T-helper 1 cell (primary cell): ENCODE data around the gene STK24.
A peak's percentile ranks its signal among the peaks of the same experiment; 100 is the strongest.

Source experiments
- DNase-seq, 5 donors: peaks; one replicate each; pipeline ENCODE4 v3.0.0-alpha.2; 2012 to 2020

Gene STK24

DNA sequence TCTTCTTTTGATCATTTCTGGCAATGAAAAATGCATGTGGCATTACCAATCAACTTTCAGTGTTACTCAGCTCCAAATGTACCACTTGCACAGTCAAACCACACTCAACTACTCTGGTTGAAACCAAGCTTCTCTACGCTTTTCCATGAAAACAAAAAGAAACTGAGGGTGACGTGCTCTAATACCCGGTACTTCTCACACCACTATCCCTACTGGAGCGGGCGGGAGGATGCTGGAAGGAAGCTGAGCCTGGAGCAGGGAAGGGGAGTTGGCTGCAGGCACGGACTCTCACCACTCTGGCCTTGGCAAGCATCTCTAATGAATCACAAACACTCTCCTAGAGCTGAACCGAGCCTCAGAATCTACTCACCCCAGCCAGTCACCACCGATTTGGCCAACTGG lies 48.2 kb downstream of the STK24 start:
- peak in 1 of 5 donors; percentile 67 for DNase-seq

DNA sequence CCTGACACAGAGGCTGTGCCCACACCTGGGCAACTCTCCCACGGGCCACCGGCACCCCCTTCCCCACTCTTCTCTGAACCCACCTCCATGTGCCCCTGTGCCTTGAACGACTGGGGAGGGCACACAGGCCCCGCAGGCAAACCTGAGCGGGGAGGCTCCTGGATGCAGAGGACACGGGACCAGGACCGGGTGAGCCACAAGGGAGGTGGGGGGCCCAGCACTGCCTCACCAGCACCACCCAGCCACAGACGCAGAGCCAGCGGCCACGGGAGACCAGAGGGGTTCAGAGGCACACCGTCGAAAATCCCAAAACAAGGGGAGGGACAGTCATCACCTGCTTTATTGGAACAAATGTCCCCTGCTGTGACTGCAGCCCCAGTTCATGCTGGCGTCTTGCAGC lies 49.4 kb downstream of the STK24 start:
- DNase-seq = no peak

DNA sequence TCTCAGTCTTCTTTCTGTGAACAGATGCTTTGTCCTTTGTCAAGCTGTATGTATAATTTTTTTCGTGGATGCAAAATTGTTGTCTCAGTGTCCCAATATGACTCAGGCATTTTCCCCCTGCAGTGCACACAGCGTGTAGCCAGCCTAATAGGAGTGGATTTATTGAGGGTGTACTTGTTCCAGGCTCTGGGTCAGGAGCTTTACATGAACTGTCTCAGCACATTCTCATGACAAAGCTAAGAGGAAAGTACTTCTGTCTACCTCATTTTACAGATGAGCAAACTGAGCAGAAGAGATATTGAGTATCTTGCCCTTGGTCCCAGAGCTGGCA lies 50.8 kb downstream of the STK24 start:
- DNase-seq = no peak

DNA sequence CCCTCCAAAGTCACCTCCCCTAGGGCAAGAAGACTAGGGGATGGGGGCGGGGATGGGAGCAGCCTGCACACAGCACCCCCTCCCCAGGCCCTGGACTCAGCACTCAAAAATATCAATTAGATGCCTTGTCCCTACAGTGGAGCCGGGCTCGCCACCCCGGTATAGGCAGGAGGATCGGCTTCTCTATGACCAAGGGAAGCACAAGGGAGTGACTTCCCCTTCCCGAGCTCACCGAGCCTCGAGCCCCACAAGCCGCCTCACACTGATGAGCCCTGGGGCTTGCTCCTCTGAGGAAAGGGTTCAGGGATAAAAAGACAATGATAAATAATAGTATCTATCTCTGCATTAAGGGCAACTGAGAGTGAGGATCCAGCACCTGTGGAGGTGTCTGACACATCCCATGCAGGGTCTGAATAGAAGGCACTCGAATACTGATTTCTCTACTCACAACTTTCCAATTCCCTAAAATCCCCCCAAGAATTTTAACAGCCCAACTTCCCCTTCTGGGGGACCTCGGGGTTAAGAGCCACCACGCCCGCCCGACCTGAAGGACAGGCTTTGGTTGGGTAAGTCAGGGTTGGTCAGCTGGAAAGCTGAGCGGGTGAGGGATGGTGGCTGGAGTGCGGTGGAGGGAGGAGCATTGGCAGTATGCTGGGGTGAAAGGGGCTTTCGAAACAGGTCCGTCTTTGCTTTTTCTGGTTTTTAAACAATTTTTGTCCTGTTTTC lies 51.3 kb downstream of the STK24 start:
- no peak for DNase-seq

DNA sequence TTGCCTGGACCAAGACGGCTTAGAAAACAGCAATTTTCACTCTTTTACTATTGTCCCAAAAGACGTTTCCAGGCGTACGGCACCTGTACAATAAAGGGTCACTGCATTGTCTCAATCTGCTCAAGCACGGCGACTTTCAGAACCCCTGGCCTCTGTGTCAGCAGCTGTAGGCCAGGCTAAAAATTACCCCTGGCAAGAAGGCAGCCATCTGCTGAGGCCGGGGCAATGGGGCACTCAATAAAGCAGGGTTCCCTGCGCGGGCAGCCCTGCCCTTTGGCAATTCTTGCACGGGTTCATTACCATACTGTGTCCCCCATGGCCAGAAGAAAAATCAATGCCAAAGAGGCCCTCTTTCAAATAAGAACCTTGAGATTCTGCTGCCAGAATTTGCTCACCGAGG lies 52.1 kb downstream of the STK24 start:
- no peak for DNase-seq

DNA sequence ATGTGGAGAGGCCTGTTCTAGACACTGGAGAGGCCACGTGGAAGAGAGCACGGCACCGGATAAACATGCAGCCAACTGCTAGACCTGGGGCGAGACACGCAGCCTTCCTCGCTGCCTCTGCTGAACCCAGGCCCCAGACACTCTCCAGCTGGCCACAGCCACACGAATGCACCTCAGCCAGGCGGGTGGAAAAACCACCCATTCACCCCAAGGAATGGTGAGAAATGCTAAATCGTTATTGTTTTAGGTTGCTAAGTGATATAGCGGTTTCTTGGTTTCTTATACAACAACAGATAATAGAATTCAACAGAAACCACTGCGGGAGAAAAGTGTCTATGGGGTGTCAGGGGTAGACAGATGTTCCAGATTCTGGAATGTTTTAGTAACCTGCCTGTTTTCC lies 52.5 kb downstream of the STK24 start:
- DNase-seq = peak in 1 of 5 donors; percentile 37

DNA sequence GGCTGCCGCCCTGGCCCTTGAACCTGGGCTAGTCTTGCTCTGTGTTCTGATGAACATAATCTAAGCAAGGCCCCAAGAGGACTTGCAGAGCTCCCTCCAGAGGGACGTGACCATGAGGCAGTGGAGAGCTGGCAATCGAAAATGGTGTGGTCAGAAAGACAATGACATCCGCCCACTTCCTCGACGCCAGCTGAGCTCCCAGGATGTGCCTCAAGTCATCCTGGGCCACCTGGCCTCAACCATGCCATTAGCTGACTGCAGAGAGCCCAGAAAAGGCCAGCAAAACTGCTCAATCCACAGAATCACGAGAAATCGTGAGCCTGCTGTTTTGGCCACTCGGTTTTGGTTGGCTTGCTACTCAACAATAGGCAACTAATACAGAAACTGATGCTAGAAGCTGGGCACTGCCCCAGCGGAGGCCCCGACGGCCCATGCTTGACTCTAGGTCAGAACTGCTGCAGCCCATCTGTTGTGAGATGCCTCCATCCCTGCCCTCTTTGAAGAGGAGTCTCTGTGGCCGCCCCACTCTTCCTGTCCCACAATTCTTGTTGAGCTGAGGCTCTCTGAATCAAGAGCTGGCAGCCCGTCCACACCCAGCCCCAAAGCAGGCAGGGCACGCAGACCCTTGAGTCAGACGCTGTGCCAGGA lies 53.3 kb downstream of the STK24 start:
- DNase-seq = peak in 1 of 5 donors; percentile 45

DNA sequence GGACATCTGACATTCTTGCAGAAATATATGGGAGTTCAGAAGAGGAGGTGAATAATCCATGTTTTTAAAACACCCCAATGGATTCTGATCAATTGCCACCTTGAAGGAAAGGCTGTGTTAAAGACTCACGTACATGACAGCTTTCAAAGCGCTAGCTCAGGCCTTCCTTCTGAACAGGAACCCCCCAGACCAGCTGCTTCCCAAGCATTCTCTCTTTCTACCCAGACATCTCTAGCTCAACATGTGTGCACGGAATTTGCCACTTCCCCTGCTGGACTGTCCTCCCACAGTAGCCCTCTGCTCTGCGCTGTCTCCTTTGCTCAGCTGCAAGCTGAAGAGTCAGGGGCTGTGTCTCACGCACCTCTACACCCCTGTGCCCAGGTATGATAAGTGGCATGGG lies 54.5 kb downstream of the STK24 start:
- DNase-seq = no peak

DNA sequence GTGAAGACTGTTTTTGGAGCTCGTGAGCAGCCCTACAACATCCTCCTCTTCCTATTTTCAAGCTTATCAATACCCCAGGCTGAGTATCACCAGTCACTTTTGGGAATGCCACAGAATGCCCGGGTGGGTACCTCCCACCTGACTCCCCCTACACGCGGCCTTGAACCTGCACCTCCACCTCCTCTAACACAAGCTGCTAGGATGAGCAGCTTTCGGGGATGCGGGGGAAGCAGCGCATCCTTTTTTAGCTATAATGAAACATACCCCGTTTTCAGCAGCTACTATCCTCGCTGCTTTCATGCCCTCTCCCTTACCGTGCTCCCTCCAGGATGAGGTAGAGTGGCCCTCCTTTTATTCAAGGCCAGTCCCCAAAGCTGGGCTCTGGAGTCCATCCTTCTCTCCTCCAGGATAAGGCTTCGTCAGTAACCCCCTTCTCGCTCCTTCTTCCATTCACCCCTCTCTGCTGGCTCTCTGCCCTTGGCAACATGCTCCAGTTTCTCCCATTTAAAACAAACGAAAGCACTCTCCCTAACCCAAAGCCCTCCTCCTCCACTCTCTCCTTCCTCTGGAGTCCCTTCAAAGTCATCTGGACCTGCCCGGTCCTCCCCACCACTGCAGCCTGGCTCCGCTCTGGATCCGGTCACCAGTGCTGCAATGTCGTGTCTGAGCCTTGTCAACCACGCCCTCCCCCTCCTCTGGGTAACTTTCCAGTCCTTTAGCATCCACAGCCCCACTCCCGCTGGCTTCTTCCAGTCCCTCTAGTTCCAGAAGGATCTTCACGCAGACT lies 55.3 kb downstream of the STK24 start:
- DNase-seq = no peak

DNA sequence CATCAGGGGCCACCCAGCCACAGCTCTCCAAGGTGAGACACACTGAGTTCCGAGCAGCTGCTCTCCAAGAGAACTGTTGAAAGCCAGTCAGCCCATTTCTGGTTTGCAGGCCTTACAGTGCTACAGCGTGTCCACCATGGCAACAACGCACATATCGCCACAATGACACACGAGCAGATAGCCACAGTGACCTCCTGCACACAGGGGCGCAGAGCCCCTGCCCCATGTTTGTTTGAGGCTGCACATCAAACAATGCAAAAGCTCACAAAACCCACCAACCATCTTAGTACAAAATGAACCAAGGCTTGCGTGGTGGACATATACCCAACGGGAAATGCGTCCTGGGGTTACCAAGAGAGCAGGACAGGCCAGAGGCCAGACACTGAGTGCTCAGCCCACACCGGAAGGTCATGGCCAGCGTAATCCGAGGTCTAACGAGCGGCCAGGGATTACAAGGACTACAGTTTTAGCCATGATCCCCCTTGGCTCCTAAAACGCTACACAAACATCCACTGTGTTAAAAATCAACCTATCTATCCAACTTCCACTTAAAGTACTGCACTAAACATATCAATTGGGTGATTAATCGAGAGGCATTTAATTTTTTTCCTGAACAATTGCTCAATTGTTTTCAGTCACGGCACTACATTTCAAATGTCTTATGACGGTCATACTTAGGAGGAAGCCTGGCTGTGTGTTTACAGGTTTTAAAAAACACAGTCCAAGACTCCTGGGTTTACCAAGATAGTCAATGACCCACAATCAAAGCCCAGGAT lies 56.0 kb downstream of the STK24 start:
- DNase-seq = no peak

DNA sequence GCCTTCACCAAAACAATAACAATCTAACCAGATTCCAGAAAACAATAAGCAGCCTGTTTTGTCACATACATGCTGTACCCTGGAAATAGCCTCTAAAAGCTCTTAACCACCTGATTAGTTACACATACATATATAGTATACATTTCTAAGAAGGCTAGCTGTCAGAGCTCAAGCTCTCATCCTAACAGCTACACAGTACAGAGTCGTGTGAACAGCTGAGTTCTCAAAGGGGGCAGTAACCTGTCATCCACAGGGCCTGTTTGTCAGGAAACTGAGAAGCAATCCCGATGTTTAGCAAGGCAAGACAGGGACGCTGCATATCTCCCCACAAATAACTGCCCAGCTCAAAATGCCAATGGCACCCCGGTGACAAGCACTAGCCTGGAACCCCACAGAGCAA lies 56.9 kb downstream of the STK24 start:
- no peak for DNase-seq

DNA sequence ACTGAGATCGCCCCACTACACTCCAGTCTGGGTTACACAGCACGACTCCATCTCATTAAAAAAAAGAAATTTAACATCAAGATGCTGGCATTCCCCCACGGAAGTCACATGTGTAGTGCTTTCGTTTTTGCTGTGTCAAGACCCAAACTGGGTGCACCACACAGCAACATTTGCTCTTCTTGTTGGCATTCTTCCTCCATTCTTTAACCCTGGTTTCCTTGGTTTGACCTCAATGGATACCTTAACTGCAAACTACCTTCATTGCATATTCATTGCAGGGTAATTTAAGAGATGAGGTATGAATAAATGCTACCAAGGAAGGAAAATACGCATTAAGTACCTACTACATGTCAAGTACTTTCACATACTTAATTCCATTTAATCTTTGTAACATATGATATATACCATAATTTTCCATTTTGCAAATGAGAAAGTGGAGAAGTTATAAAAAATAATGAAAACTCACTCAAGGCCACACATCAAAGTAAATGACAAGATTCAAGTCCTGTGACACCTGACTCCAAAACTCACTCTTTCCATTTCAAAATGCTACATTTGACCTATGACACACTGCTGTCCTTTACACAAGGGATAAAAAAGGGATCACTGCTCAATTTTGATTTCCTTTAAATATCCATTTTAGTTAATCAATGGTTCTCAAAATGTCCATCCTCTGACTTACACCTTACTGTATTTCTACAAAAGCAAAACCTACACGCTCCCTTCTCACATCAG lies 59.2 kb downstream of the STK24 start:
- DNase-seq = peak in 4 of 5 donors; percentile 32 to 69 (median 40)

DNA sequence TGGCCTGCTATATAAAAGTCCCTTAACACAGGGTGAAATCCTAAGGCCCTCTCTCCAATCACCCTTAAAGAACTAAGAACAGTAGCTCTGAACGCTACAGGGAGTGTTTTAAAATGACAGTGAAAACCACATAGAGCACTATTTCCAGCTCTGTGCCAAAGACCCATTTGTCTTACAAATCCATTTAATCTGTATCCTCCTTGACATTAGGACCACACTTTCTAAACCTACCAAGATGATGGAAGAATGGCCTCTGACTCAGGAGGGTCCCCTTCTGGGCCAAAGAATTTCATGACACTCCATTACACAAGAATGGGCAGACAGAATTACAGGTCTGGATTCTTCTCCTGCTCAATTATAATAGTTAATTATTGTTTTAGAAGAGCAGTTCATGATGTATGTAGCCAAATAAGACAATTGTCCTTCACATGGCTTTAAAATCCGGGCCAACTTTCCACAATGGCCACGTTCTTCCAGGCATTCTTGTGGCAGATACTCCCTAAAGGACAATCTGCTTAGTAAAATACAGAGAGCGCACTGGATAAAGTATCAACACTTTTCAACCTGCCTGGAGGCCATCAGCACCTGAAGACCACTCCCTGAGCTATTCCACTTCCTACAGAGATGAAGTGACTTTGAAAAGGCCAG lies 61.0 kb downstream of the STK24 start:
- no peak for DNase-seq

DNA sequence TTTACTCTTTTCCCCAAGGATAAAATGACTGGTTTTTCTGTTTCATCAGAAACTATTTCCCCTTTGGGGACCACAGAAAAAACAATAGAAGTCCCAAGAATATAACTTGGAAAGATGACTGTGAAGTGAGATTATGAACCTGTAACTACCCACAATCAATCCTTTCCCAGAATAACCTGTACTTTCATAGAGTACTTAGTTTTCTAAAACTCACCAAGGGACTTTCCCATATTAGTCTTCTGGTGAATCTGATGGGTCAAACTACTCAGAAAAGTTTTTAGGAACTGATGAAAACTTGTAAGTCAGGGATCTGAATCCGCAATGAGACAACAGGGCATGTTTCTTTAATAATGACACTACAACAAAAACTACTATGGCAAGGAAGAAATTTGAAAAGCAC lies 62.6 kb downstream of the STK24 start:
- DNase-seq = no peak

DNA sequence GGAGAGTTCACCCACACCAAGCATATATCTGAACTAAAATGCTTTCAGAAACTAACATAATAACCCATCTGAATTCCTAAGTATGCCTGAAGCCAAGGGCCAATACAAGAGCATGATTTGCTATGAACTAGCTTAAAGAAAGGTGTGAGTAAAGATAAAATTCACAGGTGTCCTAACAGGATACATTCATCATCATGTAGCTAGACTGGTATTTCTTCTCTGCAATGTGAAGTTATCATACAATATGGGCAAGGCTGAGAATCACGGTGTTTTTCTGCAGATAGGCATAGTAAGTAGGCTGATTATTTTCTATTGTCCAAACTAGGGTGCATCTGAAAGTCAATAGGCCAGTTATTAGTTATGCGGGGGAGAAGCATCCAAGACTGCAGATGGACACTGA lies 63.1 kb downstream of the STK24 start:
- no peak for DNase-seq

DNA sequence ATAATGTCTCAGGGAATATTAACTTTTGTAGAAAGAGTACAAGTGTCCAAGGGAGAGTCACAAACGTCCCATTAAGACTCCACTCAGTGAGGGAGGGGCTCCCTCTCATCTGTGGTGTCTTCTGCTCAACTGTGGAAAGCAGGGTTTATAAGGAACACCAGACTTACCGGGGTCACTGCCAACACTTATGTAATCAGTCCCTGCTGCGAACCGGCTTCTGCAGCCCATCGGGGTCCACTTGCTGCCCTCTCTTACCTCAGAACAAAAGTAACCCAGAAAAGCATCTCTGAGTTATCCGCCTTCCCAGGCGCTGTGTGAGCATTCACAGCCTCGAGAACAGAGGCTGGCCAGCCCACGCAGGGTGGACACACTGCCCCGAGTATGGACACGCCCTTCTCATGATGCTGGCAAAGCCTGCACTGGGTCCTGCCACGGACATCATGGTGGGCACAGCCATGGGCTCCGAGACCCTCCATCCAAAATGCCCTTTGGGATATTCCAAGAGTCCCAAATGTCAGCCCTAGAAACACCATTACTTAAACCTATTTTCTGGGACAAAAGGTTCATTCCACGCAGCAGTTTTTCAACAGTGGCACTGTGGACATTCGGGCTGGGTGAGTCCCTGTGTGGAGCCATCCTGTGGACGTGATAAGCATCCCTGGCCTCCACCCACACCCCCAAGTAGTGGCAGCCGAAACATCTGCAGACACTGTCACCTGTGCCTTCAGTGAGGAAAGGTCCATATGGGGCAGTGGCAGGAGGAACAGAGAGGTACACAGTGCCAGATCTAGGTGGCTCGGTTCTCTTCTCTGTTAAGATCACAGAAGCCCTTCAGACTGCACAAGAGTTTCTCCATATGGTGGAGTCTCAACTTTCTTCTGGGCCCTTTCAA lies 63.9 kb downstream of the STK24 start:
- DNase-seq = no peak

DNA sequence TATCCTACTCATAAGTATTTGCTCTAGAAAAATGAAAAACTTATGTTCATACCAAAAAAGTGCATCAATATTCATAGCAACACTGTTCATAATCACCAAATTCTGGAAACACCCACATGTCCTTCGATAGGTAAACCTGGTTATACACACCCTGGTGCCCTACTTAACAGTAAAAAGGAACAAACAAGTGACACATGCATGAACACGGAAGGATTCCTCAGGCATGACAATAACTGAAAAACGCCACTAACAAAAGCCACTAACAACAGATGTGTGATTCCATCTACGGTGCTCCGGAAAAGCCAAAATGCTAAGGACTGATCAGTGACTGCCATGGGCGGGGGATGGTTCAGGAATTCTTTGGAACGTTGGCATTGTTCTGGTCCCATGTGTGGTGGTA lies 65.5 kb downstream of the STK24 start:
- no peak for DNase-seq

DNA sequence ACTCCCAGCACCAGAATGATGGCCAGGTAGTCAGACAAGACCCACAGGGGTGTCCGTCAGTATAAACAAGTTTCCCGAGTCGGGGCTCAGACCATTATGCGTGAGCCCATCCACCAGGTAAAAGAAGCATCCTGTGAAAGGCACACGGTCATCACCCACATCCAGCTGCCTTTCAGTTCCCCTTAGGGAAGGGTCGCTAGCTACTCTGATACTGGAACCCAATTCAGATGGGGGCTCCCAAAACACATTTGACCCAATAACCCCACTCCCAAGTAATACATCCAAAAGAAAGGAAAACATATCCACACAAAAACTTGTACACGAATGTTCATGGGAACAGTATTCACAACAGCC lies 66.8 kb downstream of the STK24 start:
- DNase-seq = no peak

DNA sequence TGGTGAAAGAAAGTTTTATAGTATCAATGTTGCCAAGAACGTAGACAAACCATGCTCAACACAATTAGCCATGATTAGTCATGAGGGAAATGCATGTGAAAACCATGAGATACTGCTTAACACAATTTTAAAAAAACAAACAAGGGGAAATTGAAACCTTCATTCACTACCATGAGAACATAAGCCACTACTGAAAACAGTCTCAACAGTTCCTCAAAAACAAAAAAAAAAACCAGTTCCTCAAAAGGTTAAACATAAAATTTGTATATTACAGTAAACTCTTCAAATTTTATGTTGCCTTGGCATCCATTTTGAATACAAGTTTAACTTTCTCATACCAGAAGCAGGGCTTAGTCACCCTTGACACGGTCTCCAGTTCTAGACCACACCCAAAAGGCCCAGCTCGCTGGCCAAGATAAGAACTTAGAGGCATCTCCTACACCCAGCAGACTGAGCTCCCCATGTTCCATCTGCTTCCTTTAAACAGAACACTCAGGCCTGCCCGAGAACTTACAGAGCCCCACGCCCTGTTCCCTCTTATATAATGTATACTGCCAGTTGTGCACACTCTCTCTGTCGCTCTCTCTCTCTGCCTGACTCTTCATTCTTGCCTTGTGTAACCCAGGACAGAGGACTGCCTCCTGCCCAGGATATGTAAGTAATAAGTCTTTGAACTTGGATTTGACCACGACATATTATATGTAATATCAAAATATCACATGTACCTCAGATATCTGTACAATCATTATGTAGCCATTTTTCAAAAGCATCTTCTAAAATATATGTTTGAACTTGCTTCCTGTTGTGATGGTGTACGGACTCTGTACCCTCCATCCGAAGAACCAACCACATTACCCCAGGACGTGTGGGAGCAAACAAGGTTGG lies 67.4 kb downstream of the STK24 start:
- DNase-seq = peak in 1 of 5 donors; percentile 66

DNA sequence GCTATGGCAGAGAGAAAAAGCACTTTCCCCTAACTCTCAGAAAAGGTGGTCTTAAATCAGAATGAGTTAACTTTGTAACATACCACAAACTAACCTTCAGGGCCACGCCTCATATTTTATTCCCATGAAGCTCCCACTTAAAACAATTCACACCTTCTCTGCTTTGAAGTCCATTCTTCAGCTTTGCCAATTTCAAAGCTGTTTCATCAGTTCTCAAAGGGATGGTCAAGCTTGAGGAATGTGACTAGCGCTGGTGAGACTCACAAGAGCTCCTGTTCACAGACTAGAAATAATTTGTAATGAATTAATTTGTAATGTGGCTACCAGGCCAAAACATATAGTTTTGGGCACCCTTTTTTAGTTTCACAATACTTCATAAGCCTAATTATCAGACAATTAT lies 68.2 kb downstream of the STK24 start:
- DNase-seq = no peak
